ENCODE measurements around the gene ADARB1.
A peak's percentile ranks its signal among the peaks of the same experiment; 100 is the strongest.

The ADARB1 gene

GRCh38 chr21:45075596-45076244 lies 1.3 kb downstream of the ADARB1 start:
- DNase-seq (ENCODE audit: low read depth): peak; percentile 41

- peak; percentile 69 for DNase-seq (ENCODE audit: low read depth)
Observed at GRCh38 chr21:45076245-45076711, 1.9 kb downstream of the ADARB1 start.

GRCh38 chr21:45078371-45078770 lies 4.0 kb downstream of the ADARB1 start:
- DNase-seq (ENCODE audit: low read depth): no peak

GRCh38 chr21:45078877-45079281 lies 4.5 kb downstream of the ADARB1 start:
- DNase-seq (ENCODE audit: low read depth): peak; percentile 96

GRCh38 chr21:45079351-45079750 lies 5.0 kb downstream of the ADARB1 start:
- DNase-seq (ENCODE audit: low read depth): no peak

GRCh38 chr21:45080232-45080631 lies 5.9 kb downstream of the ADARB1 start:
- no peak for DNase-seq (ENCODE audit: low read depth)

- peak; percentile 72 for DNase-seq (ENCODE audit: low read depth)
Observed at GRCh38 chr21:45080639-45081414, 6.4 kb downstream of the ADARB1 start.

- no peak for DNase-seq (ENCODE audit: low read depth)
Observed at GRCh38 chr21:45081636-45082035, 7.3 kb downstream of the ADARB1 start.

- no peak for DNase-seq (ENCODE audit: low read depth)
Observed at GRCh38 chr21:45082736-45083135, 8.4 kb downstream of the ADARB1 start.

- DNase-seq (ENCODE audit: low read depth): no peak
Observed at GRCh38 chr21:45084121-45084520, 9.7 kb downstream of the ADARB1 start.

- DNase-seq (ENCODE audit: low read depth): no peak
Observed at GRCh38 chr21:45084881-45085536, 10.6 kb downstream of the ADARB1 start.

- DNase-seq (ENCODE audit: low read depth): no peak
Observed at GRCh38 chr21:45085700-45086099, 11.3 kb downstream of the ADARB1 start.

- DNase-seq (ENCODE audit: low read depth): no peak
Observed at GRCh38 chr21:45086337-45086958, 12.1 kb downstream of the ADARB1 start.

- no peak for DNase-seq (ENCODE audit: low read depth)
Observed at GRCh38 chr21:45087022-45087823, 12.8 kb downstream of the ADARB1 start.

GRCh38 chr21:45088116-45088515 lies 13.7 kb downstream of the ADARB1 start:
- no peak for DNase-seq (ENCODE audit: low read depth)

GRCh38 chr21:45088729-45089128 lies 14.3 kb downstream of the ADARB1 start:
- DNase-seq (ENCODE audit: low read depth): no peak

GRCh38 chr21:45089964-45090363 lies 15.6 kb downstream of the ADARB1 start:
- no peak for DNase-seq (ENCODE audit: low read depth)

GRCh38 chr21:45090966-45091365 lies 16.6 kb downstream of the ADARB1 start:
- DNase-seq (ENCODE audit: low read depth): no peak

- peak; percentile 43 for DNase-seq (ENCODE audit: low read depth)
Observed at GRCh38 chr21:45091550-45092322, 17.4 kb downstream of the ADARB1 start.

GRCh38 chr21:45093035-45093532 lies 18.7 kb downstream of the ADARB1 start:
- no peak for DNase-seq (ENCODE audit: low read depth)

- DNase-seq (ENCODE audit: low read depth): no peak
Observed at GRCh38 chr21:45094412-45094811, 20.0 kb downstream of the ADARB1 start.

All from iris pigment epithelial cell (primary cell).